ENCODE data around the gene GSPT1. TPM values are rescaled to one million over a fixed set of nuclear protein-coding genes. Genes with fewer than 3 reads are reported as not detected.

The GSPT1 gene
- total and polyA plus RNA-seq, 9 of the 15 experiments (the other 6 are each of a cell fraction or from before 2014, with no cell fraction given) = 63.8 to 269 (median 148) TPM

DNA sequence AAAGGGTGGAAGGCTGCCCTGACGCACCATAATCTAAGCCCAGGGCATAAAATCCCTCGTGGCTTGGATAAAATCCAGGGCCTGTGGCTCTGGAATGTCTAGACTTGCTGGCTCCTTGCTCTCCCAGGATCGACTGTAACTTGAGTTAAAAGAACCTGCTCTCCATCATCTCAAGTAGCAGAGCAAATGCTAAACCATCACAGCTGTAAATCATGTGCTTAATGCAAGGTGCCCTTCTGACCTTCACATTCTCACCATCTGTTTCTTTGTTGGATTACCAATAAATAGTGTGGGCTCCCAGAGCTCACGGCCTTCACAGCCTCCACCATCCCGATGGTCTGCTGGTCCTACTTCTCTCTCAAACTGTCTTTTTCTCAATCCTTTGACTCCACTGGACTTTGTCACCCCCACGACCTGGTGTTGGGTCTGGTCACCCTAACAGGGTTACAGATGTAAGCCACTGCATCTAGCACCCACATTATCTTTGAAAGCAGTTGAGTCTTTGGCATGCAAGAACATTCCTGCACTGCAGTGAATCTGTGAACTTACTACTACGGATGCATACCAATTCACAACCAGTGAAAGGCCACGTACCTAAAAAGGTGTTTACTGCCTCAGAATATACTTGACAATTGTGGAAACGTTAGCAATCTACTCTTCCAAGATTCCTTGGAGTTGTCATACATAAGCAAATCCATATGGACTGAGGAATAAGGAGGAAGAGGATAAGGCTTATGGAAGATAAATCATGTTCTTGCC lies 79.7 kb downstream of the GSPT1 start (continued):
- TF ChIP-seq, protein P1, sequence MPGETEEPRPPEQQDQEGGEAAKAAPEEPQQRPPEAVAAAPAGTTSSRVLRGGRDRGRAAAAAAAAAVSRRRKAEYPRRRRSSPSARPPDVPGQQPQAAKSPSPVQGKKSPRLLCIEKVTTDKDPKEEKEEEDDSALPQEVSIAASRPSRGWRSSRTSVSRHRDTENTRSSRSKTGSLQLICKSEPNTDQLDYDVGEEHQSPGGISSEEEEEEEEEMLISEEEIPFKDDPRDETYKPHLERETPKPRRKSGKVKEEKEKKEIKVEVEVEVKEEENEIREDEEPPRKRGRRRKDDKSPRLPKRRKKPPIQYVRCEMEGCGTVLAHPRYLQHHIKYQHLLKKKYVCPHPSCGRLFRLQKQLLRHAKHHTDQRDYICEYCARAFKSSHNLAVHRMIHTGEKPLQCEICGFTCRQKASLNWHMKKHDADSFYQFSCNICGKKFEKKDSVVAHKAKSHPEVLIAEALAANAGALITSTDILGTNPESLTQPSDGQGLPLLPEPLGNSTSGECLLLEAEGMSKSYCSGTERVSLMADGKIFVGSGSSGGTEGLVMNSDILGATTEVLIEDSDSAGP (CRISPR knock-in tag; IDR thresholded peaks at IDR 0.05) = no peak
- TF ChIP-seq, protein P2, sequence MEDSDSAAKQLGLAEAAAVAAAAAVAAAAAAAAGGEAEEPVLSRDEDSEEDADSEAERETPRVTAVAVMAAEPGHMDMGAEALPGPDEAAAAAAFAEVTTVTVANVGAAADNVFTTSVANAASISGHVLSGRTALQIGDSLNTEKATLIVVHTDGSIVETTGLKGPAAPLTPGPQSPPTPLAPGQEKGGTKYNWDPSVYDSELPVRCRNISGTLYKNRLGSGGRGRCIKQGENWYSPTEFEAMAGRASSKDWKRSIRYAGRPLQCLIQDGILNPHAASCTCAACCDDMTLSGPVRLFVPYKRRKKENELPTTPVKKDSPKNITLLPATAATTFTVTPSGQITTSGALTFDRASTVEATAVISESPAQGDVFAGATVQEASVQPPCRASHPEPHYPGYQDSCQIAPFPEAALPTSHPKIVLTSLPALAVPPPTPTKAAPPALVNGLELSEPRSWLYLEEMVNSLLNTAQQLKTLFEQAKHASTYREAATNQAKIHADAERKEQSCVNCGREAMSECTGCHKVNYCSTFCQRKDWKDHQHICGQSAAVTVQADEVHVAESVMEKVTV (CRISPR knock-in tag; IDR thresholded peaks at IDR 0.05) = no peak
- TF ChIP-seq SMAD4 (CRISPR knock-in tag; conservative IDR thresholded peaks at IDR 0.05) (no peak), ZNF174 (CRISPR knock-in tag; IDR thresholded peaks at IDR 0.05) (no peak), POLR2H (tag; IDR thresholded peaks at IDR 0.05; ENCODE audit: low read depth) (0 out of 2 replicates have a peak, but pooled peaks have one; percentile 11), TBL1XR1 (IDR thresholded peaks at IDR 0.05; ENCODE audit: low read length in 2 of 2) (no peak), RBM22 (IDR thresholded peaks at IDR 0.05; ENCODE audit: low read depth, low read length, poor library complexity, severe bottlenecking) (no peak), TAF1 (IDR thresholded peaks at IDR 0.05; ENCODE audit: control insufficient read depth, extremely low read depth, insufficient read depth, low read length, severe bottlenecking) (no peak), BRCA1 (IDR thresholded peaks at IDR 0.05) (no peak), BRCA1 (CRISPR knock-in tag; IDR thresholded peaks at IDR 0.05) (no peak), ZNF12 (CRISPR knock-in tag; IDR thresholded peaks at IDR 0.05) (no peak), NR3C1 (CRISPR knock-in tag; IDR thresholded peaks at IDR 0.05) (no peak), CBFB (CRISPR knock-in tag; IDR thresholded peaks at IDR 0.05) (no peak), ARID2 (IDR thresholded peaks at IDR 0.05) (no peak), NCOR1 (IDR thresholded peaks at IDR 0.05) (peak; percentile 50; the same call in 1 of the 2 replicates)
- TF ChIP-seq, protein P3, sequence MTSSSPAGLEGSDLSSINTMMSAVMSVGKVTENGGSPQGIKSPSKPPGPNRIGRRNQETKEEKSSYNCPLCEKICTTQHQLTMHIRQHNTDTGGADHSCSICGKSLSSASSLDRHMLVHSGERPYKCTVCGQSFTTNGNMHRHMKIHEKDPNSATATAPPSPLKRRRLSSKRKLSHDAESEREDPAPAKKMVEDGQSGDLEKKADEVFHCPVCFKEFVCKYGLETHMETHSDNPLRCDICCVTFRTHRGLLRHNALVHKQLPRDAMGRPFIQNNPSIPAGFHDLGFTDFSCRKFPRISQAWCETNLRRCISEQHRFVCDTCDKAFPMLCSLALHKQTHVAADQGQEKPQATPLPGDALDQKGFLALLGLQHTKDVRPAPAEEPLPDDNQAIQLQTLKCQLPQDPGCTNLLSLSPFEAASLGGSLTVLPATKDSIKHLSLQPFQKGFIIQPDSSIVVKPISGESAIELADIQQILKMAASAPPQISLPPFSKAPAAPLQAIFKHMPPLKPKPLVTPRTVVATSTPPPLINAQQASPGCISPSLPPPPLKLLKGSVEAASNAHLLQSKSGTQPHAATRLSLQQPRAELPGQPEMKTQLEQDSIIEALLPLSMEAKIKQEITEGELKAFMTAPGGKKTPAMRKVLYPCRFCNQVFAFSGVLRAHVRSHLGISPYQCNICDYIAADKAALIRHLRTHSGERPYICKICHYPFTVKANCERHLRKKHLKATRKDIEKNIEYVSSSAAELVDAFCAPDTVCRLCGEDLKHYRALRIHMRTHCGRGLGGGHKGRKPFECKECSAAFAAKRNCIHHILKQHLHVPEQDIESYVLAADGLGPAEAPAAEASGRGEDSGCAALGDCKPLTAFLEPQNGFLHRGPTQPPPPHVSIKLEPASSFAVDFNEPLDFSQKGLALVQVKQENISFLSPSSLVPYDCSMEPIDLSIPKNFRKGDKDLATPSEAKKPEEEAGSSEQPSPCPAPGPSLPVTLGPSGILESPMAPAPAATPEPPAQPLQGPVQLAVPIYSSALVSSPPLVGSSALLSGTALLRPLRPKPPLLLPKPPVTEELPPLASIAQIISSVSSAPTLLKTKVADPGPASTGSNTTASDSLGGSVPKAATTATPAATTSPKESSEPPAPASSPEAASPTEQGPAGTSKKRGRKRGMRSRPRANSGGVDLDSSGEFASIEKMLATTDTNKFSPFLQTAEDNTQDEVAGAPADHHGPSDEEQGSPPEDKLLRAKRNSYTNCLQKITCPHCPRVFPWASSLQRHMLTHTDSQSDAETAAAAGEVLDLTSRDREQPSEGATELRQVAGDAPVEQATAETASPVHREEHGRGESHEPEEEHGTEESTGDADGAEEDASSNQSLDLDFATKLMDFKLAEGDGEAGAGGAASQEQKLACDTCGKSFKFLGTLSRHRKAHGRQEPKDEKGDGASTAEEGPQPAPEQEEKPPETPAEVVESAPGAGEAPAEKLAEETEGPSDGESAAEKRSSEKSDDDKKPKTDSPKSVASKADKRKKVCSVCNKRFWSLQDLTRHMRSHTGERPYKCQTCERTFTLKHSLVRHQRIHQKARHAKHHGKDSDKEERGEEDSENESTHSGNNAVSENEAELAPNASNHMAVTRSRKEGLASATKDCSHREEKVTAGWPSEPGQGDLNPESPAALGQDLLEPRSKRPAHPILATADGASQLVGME (CRISPR knock-in tag; IDR thresholded peaks at IDR 0.05) = no peak

Measured in K562 (cell line).